Gastrocnemius medialis (tissue), 4 donors: ENCODE measurements around the gene CDPF1. TPM values are rescaled to one million over a fixed set of nuclear protein-coding genes. Genes with fewer than 3 reads are reported as not detected.
A peak's percentile ranks its signal among the peaks of the same experiment; 100 is the strongest.

Experiments
- ATAC-seq, 2 donors: fragments of 150-250 bp; one replicate each; pipeline ENCODE4 v1.9.1; 2016
- DNase-seq, 2 donors: peaks; one replicate each; pipeline ENCODE4 v3.0.0-alpha.2; 2019
- H3K27ac ChIP-seq, 4 donors: fragments of 200-600 bp; sonication (generic); 1 replicate in 1 of 4; 2 replicates in 3 of 4; pipeline ENCODE4 v1.5.1; 2016 to 2018; ENCODE audit warnings: mild to moderate bottlenecking in 2 of 4, moderate library complexity in 1 of 4
- H3K27me3 ChIP-seq, 3 donors: fragments of 200-600 bp; sonication (generic) in 2 of 3; 1 replicate in 1 of 3; 2 replicates in 2 of 3; pipeline versions ENCODE4 v1.5.1 to v1.6.0; 2016 to 2019; ENCODE audit warnings: mild to moderate bottlenecking in 1 of 3, moderate library complexity in 1 of 3
- H3K36me3 ChIP-seq, 2 donors: fragments of 200-600 bp; sonication (generic) in 1 of 2; one replicate each; pipeline ENCODE4 v1.5.1; 2017 to 2018
- H3K4me1 ChIP-seq, 2 donors: fragments of 200-600 bp; sonication (generic) in 1 of 2; one replicate each; pipeline ENCODE4 v1.5.1; 2016 to 2017; ENCODE audit warnings: mild to moderate bottlenecking in 2 of 2
- H3K4me3 ChIP-seq, 4 donors: fragments of 200-600 bp; sonication (generic) in 3 of 4; 1 replicate in 1 of 4; 2 replicates in 3 of 4; pipeline ENCODE4 v1.5.1; 2016 to 2019; ENCODE audit warnings: mild to moderate bottlenecking in 2 of 4
- H3K9me3 ChIP-seq, 3 donors: fragments of 200-600 bp; sonication (generic) in 2 of 3; 1 replicate in 1 of 3; 2 replicates in 2 of 3; pipeline ENCODE4 v1.5.1; 2016 to 2019
- POLR2A ChIP-seq, 2 donors: fragments of 450-650 bp; IDR thresholded peaks; one replicate each; pipeline ENCODE4 v1.6.1; 2017; ENCODE audit warnings: antibody characterized with exemption in 2 of 2, mild to moderate bottlenecking in 2 of 2, moderate library complexity in 2 of 2
- in situ Hi-C, 4 donors: fragments of 200-750 bp; cut with MboI; loops; one replicate each; pipeline versions ENCODE4 v1.15.0 to v1.8.0; 2017; ENCODE audit warnings: low sequenced_read_pairs in 4 of 4
- intact Hi-C: fragments of 100-400 bp; cut with DNase I; formaldehyde crosslinking; loops from one replicate; pipeline ENCODE4 v1.15.1; 2023; ENCODE audit warnings: low total_unique reads
- total RNA-seq, 4 donors: library from RNA; depleted of rRNA; stranded (reverse); fragments of >200 nt; gene quantifications; one replicate each; pipeline versions ENCODE4 v1.1.0 to v1.2.3, GENCODE V29; 2016
- TF ChIP-seq, protein P1 (sequence below), 5 experiments: fragments of 450-650 bp in 3 of 5; fragments of 200-600 bp in 2 of 5; sonication (generic) in 2 of 5; IDR thresholded peaks in 4 of 5; conservative IDR thresholded peaks in 1 of 5; 1 replicate in 4 of 5; 2 replicates in 1 of 5; pipeline ENCODE4 v1.5.1; 2016 to 2019; ENCODE audit warnings: antibody characterized with exemption in 5 of 5, mild to moderate bottlenecking in 3 of 5, moderate library complexity in 3 of 5

Gene CDPF1
- total RNA-seq, 4 donors from 2014 or later = 6.3 to 18.8 (median 12.5) TPM

DNA sequence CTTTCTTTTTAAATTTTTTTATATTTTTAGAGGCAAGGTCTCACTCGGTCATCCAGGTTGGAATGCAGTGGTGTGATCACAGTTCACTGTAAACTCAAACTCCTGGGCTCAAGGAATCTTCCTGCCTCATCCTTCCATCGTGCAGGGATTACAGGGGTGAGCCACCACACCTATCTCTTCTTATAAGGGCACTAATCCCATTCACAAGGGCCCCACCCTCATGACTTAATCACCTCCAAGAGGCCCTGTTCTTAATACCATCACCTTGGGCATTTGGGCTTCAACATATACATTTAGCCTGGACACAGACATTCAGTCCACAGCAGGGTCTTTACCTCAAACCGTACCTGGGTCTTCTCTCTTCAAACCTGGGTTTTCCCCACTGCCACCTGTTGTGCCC, 42.1 kb upstream of the CDPF1 start:
- no peaks in the 10 kb centered on the region for H3K9me3 ChIP-seq
- H3K27ac ChIP-seq = no peak overlapping the region
- no peak for ATAC-seq
- peaks cover 18 to 26% of the 10 kb centered on the region in 2 donors for H3K4me1 ChIP-seq
- in situ Hi-C loops (no loop called here), intact Hi-C loops (no loop called here)
- H3K4me3 ChIP-seq = no peak overlapping the region
- peaks cover 0 to 18% of the 10 kb centered on the region in 2 donors for H3K36me3 ChIP-seq
- DNase-seq = no peak
- TF ChIP-seq, protein P1, sequence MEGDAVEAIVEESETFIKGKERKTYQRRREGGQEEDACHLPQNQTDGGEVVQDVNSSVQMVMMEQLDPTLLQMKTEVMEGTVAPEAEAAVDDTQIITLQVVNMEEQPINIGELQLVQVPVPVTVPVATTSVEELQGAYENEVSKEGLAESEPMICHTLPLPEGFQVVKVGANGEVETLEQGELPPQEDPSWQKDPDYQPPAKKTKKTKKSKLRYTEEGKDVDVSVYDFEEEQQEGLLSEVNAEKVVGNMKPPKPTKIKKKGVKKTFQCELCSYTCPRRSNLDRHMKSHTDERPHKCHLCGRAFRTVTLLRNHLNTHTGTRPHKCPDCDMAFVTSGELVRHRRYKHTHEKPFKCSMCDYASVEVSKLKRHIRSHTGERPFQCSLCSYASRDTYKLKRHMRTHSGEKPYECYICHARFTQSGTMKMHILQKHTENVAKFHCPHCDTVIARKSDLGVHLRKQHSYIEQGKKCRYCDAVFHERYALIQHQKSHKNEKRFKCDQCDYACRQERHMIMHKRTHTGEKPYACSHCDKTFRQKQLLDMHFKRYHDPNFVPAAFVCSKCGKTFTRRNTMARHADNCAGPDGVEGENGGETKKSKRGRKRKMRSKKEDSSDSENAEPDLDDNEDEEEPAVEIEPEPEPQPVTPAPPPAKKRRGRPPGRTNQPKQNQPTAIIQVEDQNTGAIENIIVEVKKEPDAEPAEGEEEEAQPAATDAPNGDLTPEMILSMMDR (IDR thresholded peaks at IDR 0.05 in 4 of 5, conservative IDR thresholded peaks at IDR 0.05 in 1 of 5) = no peak
- TF ChIP-seq POLR2A (IDR thresholded peaks at IDR 0.05) = no peak
- H3K27me3 ChIP-seq = no peaks in the 10 kb centered on the region

DNA sequence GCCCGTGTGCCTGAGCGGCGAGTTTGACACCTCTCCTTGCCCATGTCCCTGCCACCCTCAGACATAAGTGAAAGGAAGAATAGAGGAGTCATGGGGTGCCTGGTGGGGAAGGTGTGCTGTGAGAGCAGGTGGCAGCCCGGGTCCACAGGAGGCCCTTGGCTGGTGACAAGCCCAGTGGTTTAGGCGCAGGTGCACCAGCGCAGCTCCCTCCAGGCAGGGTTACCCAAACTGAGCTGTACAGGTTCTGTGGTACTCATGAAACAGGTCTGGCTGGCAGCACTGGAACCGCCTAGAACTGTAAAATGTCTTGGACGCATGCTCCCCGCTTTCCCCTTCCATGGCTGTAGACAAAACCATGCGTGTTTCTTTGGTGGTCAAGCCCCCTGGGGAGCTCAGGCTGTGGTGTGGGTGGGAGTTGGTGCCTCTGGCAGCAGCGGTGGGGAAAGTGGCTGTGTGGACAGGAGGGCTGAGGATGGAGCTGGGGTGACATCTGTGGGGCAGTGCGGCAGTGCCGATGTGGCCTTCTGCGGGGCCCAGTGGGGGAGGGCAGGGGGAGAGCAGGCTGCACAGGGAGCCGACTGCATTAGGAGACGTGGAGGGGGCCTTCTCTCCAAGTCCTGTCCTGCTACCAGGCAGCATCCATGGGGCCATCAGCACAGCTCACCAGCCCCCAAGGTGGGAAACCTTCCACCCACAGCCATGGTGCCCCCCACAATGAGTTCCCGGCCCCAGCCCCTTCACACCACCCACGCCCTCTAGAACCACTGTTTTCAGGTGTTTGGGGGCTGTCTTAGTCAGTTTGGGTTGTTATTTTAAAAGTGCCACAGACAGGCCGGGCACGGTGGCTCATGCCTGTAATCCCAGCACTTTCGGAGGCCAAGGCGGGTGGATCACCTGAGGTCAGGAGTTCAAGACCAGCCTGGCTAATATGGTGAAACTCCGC, 41.0 kb upstream of the CDPF1 start:
- peaks cover 0 to 27% of the 10 kb centered on the region in 2 donors for H3K36me3 ChIP-seq
- H3K4me3 ChIP-seq = no peak overlapping the region
- H3K27ac ChIP-seq = peak overlapping the region; percentile 9 to 77 (median 71)
- no peak for TF ChIP-seq POLR2A (IDR thresholded peaks at IDR 0.05)
- TF ChIP-seq, protein P1 (IDR thresholded peaks at IDR 0.05 in 4 of 5, conservative IDR thresholded peaks at IDR 0.05 in 1 of 5) = no peak
- DNase-seq (no peak), ATAC-seq (peak in 1 of 2 donors; percentile 14)
- intact Hi-C loops (loop anchor here (2.0 kb wide), 1 partner anchor 142 kb away; no protein-coding TSS in a partner anchor), in situ Hi-C loops (no loop called here)
- no peaks in the 10 kb centered on the region for H3K9me3 ChIP-seq
- H3K4me1 ChIP-seq = peaks cover 18 to 21% of the 10 kb centered on the region in 2 donors
- H3K27me3 ChIP-seq = no peaks in the 10 kb centered on the region

DNA sequence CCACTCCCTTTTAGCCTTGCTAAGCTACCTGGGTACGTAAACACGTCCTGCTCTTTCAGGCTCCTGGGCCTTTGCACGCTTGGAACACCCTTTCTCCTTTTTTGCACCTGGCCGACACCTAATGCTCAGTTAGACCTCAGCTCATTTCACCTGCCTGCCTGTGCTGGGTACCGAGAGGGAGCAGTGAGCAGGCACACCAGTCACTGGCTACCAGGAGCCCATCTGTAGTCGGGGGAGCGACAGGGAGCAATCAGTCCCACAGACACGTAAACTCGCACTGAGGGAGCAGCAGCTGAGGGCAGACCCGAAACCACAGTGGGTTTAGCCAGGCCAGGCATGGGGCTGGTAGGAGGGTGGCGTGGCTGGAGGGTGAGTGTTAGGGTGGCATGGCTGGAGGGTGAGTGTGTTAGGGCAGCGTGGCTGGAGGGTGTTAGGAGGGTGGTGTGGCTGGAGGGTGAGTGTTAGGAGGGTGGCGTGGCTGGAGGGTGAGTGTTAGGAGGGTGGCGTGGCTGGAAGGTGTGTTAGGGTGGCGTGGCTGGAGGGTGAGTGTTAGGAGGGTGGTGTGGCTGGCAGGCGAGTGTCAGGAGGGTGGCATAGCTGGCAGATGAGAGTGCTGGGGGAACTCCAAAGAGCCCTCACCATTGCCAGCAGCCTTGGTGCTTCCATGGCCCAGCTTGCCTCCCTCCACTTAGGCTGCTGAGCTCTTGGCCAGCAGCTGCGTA, 40.2 kb upstream of the CDPF1 start:
- TF ChIP-seq, protein P1 (IDR thresholded peaks at IDR 0.05 in 4 of 5, conservative IDR thresholded peaks at IDR 0.05 in 1 of 5) = no peak
- no peak for TF ChIP-seq POLR2A (IDR thresholded peaks at IDR 0.05)
- intact Hi-C loops = loop anchor here (2.0 kb wide), 1 partner anchor 141 kb away; no protein-coding TSS in a partner anchor
- H3K4me3 ChIP-seq = no peak overlapping the region
- H3K4me1 ChIP-seq = peaks cover 11 to 14% of the 10 kb centered on the region in 2 donors
- DNase-seq = peak; percentile 44 to 53
- peaks cover 0 to 30% of the 10 kb centered on the region in 2 donors for H3K36me3 ChIP-seq
- peak; percentile 66 to 78 for ATAC-seq
- no peaks in the 10 kb centered on the region for H3K27me3 ChIP-seq
- in situ Hi-C loops = no loop called here
- peak overlapping the region in 3 of 4 donors; percentile 68 to 77 (median 74) for H3K27ac ChIP-seq
- H3K9me3 ChIP-seq = no peaks in the 10 kb centered on the region

DNA sequence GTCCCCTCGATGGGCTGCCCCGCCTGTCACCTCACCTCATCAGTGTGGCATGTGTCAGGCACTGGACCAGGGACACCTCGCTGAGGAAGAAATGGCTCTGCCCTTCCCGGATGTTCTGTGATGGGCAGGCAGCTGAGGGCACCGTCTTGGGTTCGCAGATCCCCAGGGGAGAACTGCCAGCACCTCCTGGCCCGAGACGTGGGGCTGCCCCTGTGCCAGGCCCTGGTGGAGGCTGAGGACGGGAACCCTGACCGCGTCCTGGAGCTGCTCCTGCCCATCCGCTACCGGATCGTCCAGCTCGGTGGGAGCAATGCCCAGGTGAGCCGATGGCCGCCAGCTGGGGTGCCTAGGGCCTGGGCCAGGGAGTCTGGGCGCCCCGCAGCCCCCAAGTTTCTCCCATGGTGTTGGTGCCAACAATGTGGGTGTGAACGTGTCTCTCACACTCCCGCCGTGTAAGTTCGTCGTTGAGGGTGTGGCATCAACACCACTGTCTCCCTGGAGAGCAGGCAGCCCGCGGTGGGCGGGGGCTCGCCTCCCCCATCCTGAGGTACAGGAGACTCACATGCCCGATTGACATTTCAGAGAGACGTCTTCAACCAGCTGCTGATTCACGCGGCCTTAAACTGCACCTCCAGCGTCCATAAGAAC, 39.3 kb upstream of the CDPF1 start:
- Histone ChIP-seq H3K36me3 (peaks cover 0 to 39% of the 10 kb centered on the region in 2 donors), H3K27ac (peak overlapping the region in 3 of 4 donors; percentile 68 to 77 (median 74)), H3K27me3 (no peaks in the 10 kb centered on the region), H3K9me3 (no peaks in the 10 kb centered on the region), H3K4me1 (peaks cover 11 to 14% of the 10 kb centered on the region in 2 donors), H3K4me3 (no peak overlapping the region)
- intact Hi-C loops = no loop called here
- no peak for DNase-seq
- in situ Hi-C loops = no loop called here
- TF ChIP-seq, protein P1 (IDR thresholded peaks at IDR 0.05 in 4 of 5, conservative IDR thresholded peaks at IDR 0.05 in 1 of 5) = no peak
- TF ChIP-seq POLR2A (IDR thresholded peaks at IDR 0.05) = no peak
- ATAC-seq = no peak
